ENCODE results near the gene DYRK1B. TPM values are rescaled to one million over a fixed set of nuclear protein-coding genes. Genes with fewer than 3 reads are reported as not detected.
A peak's percentile ranks its signal among the peaks of the same experiment; 100 is the strongest.

The DYRK1B gene
- total RNA-seq, 4 donors from 2014 or later = 15.6 to 31.2 (median 22.6) TPM

DNA sequence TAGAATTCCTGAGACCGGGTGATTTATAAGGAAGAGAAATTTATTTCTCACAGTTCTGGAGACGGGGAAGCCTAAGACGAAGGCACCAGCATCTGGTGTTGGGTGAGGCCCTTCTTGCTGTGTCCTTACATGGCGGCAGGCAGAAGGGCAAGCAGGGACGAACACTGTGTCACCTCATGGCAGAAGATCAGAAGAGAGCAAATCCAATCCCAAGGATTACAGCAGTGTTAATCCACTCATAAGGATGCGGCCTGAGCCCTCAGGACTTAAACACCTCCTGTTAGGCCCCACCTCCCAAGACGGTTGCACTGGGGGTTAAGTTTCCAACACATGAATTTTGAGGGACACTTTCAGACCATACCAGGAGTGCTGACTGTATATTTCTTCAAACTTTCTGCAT, 18.9 kb upstream of the DYRK1B start:
- H3K36me3 ChIP-seq = no peaks in the 10 kb centered on the region

DNA sequence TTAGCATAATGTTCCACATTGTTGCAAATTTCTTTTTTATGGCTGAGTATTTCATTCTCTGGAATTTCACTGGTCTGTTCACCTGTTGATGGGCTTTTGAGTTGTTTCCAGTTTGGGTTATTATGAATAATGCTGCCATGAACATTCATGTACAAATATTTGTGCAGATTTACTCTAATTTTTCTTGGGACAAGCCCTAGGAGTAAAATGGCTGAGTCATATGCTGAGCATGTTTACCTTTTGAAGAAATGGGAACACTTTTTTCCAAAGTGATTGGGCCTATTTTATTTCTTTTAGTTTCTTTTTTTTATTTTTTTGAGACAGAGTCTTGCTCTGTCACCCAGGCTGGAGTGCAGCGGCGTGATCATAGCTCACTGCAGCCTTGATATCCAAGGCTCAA, 16.9 kb upstream of the DYRK1B start:
- Histone ChIP-seq H3K4me1 (peaks cover 0 to 12% of the 10 kb centered on the region in 2 donors), H3K9me3 (no peaks in the 10 kb centered on the region), H3K4me3 (replicated peaks in 1 of 3) (no peak overlapping the region), H3K36me3 (no peaks in the 10 kb centered on the region), H3K27me3 (no peaks in the 10 kb centered on the region), H3K27ac (no peak overlapping the region)
- 81 to 96% methylated on average over 2 of the region's 2 CpGs for WGBS, 2 donors
- intact Hi-C loops (cut with DNase I) = no loop called here
- no peak for TF ChIP-seq POLR2A (IDR thresholded peaks at IDR 0.05)
- TF ChIP-seq, protein P1, sequence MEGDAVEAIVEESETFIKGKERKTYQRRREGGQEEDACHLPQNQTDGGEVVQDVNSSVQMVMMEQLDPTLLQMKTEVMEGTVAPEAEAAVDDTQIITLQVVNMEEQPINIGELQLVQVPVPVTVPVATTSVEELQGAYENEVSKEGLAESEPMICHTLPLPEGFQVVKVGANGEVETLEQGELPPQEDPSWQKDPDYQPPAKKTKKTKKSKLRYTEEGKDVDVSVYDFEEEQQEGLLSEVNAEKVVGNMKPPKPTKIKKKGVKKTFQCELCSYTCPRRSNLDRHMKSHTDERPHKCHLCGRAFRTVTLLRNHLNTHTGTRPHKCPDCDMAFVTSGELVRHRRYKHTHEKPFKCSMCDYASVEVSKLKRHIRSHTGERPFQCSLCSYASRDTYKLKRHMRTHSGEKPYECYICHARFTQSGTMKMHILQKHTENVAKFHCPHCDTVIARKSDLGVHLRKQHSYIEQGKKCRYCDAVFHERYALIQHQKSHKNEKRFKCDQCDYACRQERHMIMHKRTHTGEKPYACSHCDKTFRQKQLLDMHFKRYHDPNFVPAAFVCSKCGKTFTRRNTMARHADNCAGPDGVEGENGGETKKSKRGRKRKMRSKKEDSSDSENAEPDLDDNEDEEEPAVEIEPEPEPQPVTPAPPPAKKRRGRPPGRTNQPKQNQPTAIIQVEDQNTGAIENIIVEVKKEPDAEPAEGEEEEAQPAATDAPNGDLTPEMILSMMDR (IDR thresholded peaks at IDR 0.05) = no peak
- no peak for DNase-seq

More for the DNA sequence above, 18.9 kb upstream of the DYRK1B start:
- Histone ChIP-seq H3K4me1 (no peaks in the 10 kb centered on the region), H3K27me3 (no peaks in the 10 kb centered on the region), H3K27ac (no peak overlapping the region), H3K4me3 (replicated peaks in 1 of 3) (no peak overlapping the region), H3K9me3 (no peaks in the 10 kb centered on the region)
- no peak for DNase-seq
- TF ChIP-seq POLR2A (IDR thresholded peaks at IDR 0.05) = no peak
- TF ChIP-seq, protein P1 (IDR thresholded peaks at IDR 0.05) = no peak
- 92 to 93% methylated on average over 7 of the region's 7 CpGs for WGBS, 2 donors
- intact Hi-C loops (cut with DNase I) = no loop called here

DNA sequence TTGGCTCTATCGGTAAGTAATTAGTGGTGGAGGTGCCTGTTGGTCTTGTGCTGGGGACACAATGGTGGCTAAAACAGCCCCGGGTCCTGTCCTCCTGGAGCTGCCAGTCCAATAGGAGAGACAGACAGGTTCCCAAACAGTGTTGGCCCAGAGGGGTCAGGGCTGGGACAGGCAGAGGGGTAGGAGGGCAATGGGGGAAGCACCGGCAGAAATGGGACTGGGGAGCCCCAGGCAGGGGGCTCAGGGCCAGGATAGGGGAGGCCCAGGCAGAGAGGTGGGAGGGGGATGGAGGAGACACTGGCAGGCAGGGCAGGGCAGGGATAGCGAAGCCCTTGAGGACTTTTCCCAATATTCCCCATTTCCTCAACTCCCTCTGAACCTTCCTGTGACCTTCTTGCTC, 14.4 kb upstream of the DYRK1B start:
- TF ChIP-seq POLR2A (IDR thresholded peaks at IDR 0.05) = no peak
- TF ChIP-seq, protein P1 (IDR thresholded peaks at IDR 0.05) = no peak
- WGBS, 2 donors = 87 to 100% methylated on average over 4 of the region's 4 CpGs
- H3K4me3 ChIP-seq (replicated peaks in 1 of 3) = no peak overlapping the region
- peaks cover 15 to 29% of the 10 kb centered on the region in 2 donors for H3K4me1 ChIP-seq
- no peaks in the 10 kb centered on the region for H3K27me3 ChIP-seq
- intact Hi-C loops (cut with DNase I) = loop anchor here (10.0 kb wide), 1 partner anchor 126 kb away; the partner anchor contains the start of gene PSMC4
- no peak for DNase-seq
- no peak overlapping the region for H3K27ac ChIP-seq
- no peaks in the 10 kb centered on the region for H3K9me3 ChIP-seq
- no peaks in the 10 kb centered on the region for H3K36me3 ChIP-seq

DNA sequence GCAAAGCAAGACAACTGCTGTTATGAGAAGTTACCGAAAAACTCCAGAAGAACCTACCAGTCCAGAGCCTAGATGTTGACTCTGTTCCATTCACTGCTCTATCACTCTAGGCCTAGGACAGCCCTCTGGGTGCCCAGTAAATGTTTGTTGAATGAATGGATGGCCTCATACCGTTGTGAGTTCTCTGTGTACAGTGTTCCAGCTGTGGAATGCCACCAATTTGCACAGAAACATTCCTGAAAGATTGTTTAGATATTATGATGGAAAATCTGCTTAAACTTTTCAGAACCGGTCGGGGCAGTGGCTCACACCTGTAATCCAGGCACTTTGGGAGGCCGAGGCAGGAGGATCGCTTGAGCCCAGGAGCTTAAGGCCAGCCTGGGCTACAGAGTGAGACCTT, 13.6 kb upstream of the DYRK1B start:
- no peak for DNase-seq
- intact Hi-C loops (cut with DNase I) = loop anchor here (10.0 kb wide), 1 partner anchor 127 kb away; the partner anchor contains the start of gene PSMC4
- WGBS, 2 donors = 90% methylated on average over 6 of the region's 6 CpGs
- Histone ChIP-seq H3K36me3 (no peaks in the 10 kb centered on the region), H3K27ac (no peak overlapping the region), H3K4me3 (replicated peaks in 1 of 3) (no peak overlapping the region), H3K9me3 (no peaks in the 10 kb centered on the region), H3K4me1 (peaks cover 17 to 37% of the 10 kb centered on the region in 2 donors), H3K27me3 (no peaks in the 10 kb centered on the region)
- TF ChIP-seq, protein P1 (IDR thresholded peaks at IDR 0.05) = no peak
- TF ChIP-seq POLR2A (IDR thresholded peaks at IDR 0.05) = no peak

DNA sequence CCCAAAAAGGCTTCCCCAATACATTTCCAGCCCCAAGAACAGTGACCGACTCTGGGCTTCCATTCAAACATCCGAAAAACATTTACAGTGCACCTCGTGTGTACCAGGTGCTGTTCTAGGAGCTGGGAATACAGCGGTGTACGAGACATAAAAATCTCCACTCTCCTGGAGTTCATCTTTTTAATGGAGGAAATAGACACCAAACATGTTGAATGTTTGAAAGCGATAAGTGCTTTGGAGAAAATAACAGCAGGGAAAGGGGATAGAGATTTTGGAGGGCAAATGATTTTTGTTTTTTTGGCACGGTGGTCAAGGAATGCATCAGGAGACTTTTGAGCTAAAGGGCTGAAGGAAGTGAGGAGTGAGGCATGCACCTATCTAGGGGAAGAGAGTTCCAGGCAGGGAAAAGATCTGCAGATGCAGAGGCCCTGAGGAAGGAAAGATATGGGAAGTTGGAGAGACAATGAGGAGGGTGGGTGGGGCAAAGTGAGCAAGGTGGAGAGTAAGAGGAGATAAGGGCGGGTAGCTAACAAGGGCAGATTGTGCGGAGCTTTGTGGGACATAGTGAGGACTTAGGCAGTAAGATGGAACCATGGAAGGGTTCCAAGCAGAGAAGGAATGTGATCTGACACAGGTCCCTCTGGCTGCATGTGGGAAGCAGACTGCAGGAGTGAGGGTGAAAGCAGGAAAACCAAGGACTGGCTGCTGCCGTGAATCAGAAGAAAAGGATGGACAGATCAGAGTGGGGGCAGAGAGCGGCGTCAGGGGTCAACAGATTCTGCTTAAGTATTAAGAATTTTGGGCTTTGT, 12.9 kb upstream of the DYRK1B start:
- TF ChIP-seq, protein P1 (IDR thresholded peaks at IDR 0.05) = no peak
- no peak for TF ChIP-seq POLR2A (IDR thresholded peaks at IDR 0.05)
- Histone ChIP-seq H3K36me3 (no peaks in the 10 kb centered on the region), H3K9me3 (no peaks in the 10 kb centered on the region), H3K27me3 (no peaks in the 10 kb centered on the region), H3K4me3 (replicated peaks in 1 of 3) (peak overlapping the region in 2 of 3 donors; percentile 21 to 86), H3K4me1 (peaks cover 18 to 38% of the 10 kb centered on the region in 2 donors), H3K27ac (peak overlapping the region; percentile 77 to 86 (median 80))
- 43 to 45% methylated on average over 12 of the region's 12 CpGs for WGBS, 2 donors
- intact Hi-C loops (cut with DNase I) = loop anchor here (10.0 kb wide), 1 partner anchor 128 kb away; the partner anchor contains the start of gene PSMC4
- DNase-seq = no peak

All from thyroid gland (tissue), 4 donors.